Stimulated activated CD8-positive, alpha-beta memory T cell treated with anti-CD3 and anti-CD28 coated beads, Interleukin-15, amount 100 ng/mL, for 48 hours (primary cell): ENCODE data around the gene APOA4.

Experiments used
- DNase-seq, 2 donors: peaks; one replicate each; pipeline ENCODE4 v3.0.0-alpha.2; 2020; ENCODE audit warnings: low read depth in 2 of 2

Gene APOA4

DNA sequence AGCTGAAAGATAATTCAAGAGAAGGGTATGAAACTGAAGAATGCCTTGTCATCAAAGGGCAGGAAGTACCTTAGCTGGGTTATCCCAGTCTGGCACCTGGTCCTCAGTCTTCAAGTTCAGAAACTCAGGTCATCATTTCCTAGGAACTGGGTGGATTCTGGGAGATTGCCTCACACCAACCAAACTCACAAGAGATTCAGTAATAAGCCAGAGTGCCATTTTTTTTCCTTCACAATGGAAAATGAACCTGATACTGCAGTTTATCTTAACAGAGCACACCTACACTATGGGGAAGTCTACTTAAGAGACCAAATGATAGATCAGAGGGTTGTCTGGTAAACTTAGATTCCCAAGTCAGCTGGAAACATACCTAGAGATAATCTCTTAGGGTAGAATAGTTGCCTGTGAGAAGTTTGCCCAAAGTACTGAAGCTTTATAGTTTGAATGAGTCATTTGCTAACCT is 46.6 kb downstream of the APOA4 start:
- DNase-seq = no peak

DNA sequence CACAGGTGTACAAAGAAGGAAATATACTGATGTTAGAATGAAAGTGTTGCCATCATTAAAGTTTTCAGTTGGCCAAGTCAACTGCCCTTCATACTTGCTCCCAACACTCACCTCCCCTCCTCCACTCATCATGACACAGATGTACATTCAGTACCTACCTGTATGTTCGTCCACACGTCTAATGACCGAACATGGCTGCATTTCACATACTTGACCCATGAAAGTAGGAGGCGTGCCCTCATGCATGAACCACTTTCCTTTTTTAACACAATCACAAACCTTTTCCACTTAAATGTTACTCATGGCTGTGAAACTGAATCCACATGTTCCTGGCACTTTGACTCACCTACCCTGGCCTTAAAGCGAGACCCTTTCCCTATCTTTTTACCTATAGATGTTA is 47.1 kb downstream of the APOA4 start:
- DNase-seq = no peak

DNA sequence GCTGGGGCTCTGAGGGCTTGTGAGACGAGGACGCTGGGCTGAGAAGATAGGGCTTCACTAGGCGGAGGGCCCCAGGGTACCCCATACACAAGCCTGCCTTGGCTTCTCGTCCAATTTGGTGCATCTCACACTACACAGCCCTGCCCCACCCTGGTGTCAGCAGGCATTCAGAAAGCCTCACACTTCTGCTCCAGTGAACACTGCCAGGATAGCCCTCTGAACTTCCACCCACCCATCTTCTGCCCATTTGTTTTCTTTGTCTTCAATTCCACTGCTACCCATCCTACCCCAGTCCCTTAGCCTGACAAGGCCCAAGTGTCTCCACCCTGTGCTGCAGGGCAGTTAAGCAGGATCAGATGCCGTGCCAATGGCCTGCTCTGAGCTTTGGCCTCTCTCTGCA is 48.4 kb downstream of the APOA4 start:
- no peak for DNase-seq

DNA sequence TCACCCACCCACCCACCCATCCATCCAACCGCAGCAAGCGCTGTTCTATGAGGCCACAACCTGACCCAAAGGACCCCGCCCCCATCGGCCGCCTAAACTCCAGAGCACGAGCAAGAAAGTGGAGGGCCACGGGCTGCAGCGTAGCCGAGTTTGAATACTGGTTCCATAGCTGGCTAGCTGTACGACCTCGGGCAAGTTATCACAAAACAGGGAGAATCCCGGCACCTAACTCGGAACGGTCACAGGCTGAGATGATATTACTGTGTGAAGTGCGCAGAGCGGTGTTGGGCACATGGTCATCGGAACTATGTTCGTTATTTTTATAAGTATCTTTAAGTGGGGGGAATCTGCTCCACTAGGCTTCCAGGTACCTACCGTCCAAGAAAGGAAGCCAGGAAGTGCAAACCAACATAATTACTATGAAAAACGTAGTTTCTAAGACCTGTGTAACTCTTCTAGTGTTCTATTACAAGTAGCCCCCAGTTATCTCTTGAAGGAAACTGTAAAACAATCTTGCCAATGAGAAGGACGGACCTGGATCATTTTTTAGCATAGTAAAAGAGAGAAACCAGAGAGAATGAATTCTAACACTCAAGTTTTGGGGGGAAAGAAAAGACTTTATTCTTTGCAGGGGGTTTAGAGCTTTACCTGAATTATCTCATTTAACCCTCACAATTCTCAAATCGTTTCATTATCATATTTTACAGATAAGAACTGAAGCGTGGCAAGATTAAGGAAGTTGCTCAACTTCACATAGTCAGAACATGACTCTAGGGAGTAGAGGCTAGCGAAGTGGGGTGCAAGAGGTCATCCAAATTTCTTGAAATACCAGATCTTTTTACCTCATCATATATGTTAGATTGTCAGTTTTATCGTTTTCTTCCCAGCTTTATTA is 49.7 kb downstream of the APOA4 start:
- DNase-seq = no peak

DNA sequence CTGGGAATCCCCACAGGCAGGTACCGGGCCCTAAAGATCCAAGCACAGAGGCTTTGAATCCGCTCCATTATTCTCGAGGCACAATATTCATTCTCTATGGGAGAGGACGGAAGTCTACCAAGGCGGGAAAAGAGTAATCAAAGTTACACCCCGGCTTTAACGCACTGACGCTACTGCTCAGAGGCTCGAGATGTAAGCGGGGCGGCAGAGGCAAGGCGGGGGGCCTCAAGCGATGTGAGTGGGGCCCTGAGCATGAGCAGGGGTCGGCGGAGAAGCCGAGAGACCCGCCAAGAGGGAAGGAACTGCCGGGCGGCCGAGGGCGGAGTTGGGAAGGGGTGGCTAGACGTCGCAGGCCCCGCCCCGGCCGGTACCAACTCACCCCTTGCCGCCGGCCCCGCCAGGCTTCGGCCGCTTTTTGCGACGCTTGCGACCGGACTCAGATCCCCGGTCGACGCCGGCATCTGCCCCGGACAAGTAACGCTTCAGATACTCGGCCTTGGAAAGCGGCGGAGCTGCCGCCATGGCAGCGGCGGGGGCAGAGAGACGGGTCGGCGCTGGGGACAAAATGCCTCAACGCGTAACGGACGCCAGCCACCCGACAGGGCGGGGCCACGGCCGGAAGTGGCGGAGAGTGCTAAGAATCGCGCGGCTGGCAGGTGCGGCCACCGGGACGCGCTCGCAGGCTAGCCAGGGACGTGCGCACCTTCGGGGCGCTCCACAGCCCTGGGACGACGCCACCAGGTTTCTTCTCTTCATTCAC is 50.5 kb downstream of the APOA4 start, which contains the start of gene BUD13:
Gene BUD13 (minus strand): TSS at position 545 of the 760 bp plus-strand sequence. CDS start 23 bp downstream, at position 522.
- DNase-seq = peak; percentile 88 to 90

DNA sequence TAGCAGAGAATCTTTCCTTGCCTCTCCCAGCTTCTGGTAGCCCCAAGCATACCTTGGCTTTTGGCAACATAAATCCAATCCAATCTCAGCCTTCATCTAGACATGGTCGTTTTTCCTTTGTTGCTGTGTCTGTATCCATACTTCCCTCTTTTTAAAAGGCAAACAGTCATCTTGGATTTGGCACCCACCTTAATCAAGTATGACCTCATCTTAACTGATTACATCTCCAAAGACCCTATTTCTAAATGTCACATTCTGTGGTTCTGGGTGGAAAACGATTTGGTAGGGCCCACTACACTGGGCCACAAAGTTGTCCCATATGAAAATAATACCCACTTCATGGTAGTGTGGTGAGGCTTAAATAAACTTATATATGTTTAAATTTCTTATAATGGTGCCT is 51.2 kb downstream of the APOA4 start:
- DNase-seq = no peak
